ENCODE data around the gene GLRX2. TPM values are rescaled to one million over a fixed set of nuclear protein-coding genes. Genes with fewer than 3 reads are reported as not detected.

The GLRX2 gene
- total RNA-seq, 1 experiment from 2014 or later: 30.6 TPM

- TSS peak; percentile 96 for BruUV-seq (replicated peaks)
- H3K9me3 ChIP-seq (ENCODE audit: control insufficient read depth in 1 of 2, insufficient read depth in 1 of 2, low read depth in 1 of 2, low read length in 2 of 2): no peaks in the 10 kb centered on the region
Observed at GRCh38 chr1:193120604-193121166, 15.5 kb upstream of the GLRX2 start.

More at GRCh38 chr1:193120604-193121166, 15.5 kb upstream of the GLRX2 start:
- H3K27ac ChIP-seq (ENCODE audit: low read depth, low read length): no peak overlapping the region
- H3K4me3 ChIP-seq (replicated peaks in 1 of 2; ENCODE audit: low read depth in 1 of 2, low read length in 2 of 2): 0 out of 4 replicates have a peak overlapping the region, but pooled peaks of 1 of the 2 experiments have one; percentile 88
- ATAC-seq (no peak), DNase-seq (ENCODE audit: low read depth, low spot score) (no peak)
- POLR2A ChIA-PET: interaction anchor here (1.2 to 1.9 kb wide), 3 partner anchors 15 to 62 kb away, joined by 3 to 5 read pairs (median 5); partner anchors contain the start of genes GLRX2, RO60 and UCHL5
- peaks cover 6 to 8% of the 10 kb centered on the region in 2 experiments; a peak in 2 of 4 replicates for H3K36me3 ChIP-seq (ENCODE audit: control insufficient read depth in 1 of 2, insufficient read depth in 2 of 2, low read length in 2 of 2)
- CTCF ChIA-PET: interaction anchor here (1.5 kb wide), 1 partner anchor 22 kb away, joined by 5 read pairs; no protein-coding TSS in a partner anchor
- H2AFZ ChIP-seq (ENCODE audit: low read depth, low read length, poor library complexity, severe bottlenecking): no peak overlapping the region
- peak overlapping the region; percentile 86; the same call in 1 of the 2 replicates for H3K4me2 ChIP-seq (ENCODE audit: low read length)
- H3K9me2 ChIP-seq (ENCODE audit: insufficient read depth): no peaks in the 10 kb centered on the region
- H4K20me1 ChIP-seq (ENCODE audit: insufficient read depth): no peaks in the 10 kb centered on the region
- TF ChIP-seq, protein P1, sequence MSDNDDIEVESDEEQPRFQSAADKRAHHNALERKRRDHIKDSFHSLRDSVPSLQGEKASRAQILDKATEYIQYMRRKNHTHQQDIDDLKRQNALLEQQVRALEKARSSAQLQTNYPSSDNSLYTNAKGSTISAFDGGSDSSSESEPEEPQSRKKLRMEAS (IDR thresholded peaks at IDR 0.05): no peak
- TF ChIP-seq, protein P2, sequence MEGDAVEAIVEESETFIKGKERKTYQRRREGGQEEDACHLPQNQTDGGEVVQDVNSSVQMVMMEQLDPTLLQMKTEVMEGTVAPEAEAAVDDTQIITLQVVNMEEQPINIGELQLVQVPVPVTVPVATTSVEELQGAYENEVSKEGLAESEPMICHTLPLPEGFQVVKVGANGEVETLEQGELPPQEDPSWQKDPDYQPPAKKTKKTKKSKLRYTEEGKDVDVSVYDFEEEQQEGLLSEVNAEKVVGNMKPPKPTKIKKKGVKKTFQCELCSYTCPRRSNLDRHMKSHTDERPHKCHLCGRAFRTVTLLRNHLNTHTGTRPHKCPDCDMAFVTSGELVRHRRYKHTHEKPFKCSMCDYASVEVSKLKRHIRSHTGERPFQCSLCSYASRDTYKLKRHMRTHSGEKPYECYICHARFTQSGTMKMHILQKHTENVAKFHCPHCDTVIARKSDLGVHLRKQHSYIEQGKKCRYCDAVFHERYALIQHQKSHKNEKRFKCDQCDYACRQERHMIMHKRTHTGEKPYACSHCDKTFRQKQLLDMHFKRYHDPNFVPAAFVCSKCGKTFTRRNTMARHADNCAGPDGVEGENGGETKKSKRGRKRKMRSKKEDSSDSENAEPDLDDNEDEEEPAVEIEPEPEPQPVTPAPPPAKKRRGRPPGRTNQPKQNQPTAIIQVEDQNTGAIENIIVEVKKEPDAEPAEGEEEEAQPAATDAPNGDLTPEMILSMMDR (IDR thresholded peaks at IDR 0.05 in 2 of 3, conservative IDR thresholded peaks at IDR 0.05 in 1 of 3; ENCODE audit: borderline replicate concordance in 1 of 3, insufficient read depth in 1 of 3, low read depth in 2 of 3, low read length in 2 of 3): no peak
- TF ChIP-seq SRF (IDR thresholded peaks at IDR 0.05; ENCODE audit: low read depth) (no peak), TCF7L2 (IDR thresholded peaks at IDR 0.05; ENCODE audit: borderline replicate concordance, extremely low read depth, insufficient read depth, insufficient read length) (no peak), FOSL1 (IDR thresholded peaks at IDR 0.05; ENCODE audit: low read depth) (no peak), REST (IDR thresholded peaks at IDR 0.05; ENCODE audit: low read depth) (no peak), EZH2 (IDR thresholded peaks at IDR 0.05) (no peak), CBX3 (IDR thresholded peaks at IDR 0.05; ENCODE audit: low read depth) (no peak), ZNF274 (IDR thresholded peaks at IDR 0.05; ENCODE audit: low read depth, low read length) (no peak), ZBTB33 (IDR thresholded peaks at IDR 0.05; ENCODE audit: extremely low read depth, insufficient replicate concordance, low read length) (no peak), JUND (IDR thresholded peaks at IDR 0.05) (no peak), POLR2AphosphoS5 (IDR thresholded peaks at IDR 0.05; ENCODE audit: low read depth, low read length) (no peak)
- intact Hi-C loops (cut with micrococcal nuclease): loop anchor here (5.0 to 10.0 kb wide), 2 partner anchors 313 to 646 kb away; partner anchors contain the start of gene RGS2
- H3K27me3 ChIP-seq (ENCODE audit: insufficient read depth, low read length): no peaks in the 10 kb centered on the region
- H3K9ac ChIP-seq (ENCODE audit: low read length): no peak overlapping the region
- peaks cover 36% of the 10 kb centered on the region for H3K79me2 ChIP-seq (ENCODE audit: insufficient read depth, low read length)
- RAD21 ChIA-PET (ENCODE audit: low non-redundant PET in 1 of 2, low total read pairs in 2 of 2, uncharacterized antibody in 2 of 2, unreplicated experiment in 2 of 2): no interaction called here
- H3K4me1 ChIP-seq (ENCODE audit: control insufficient read depth in 1 of 2, insufficient read depth in 2 of 2, low read length in 2 of 2): peaks cover 13 to 25% of the 10 kb centered on the region in 2 experiments

All from HCT116 (cell line).